Esophagus muscularis mucosa (tissue), 3 donors: ENCODE data around the gene ALG11.

Experiments
- CTCF ChIP-seq, 3 experiments: fragments of 200-600 bp in 2 of 3; fragments of 450-650 bp in 1 of 3; sonication (generic) in 2 of 3; IDR thresholded peaks; one replicate each; pipeline ENCODE4 v1.5.1; 2017 to 2019; ENCODE audit warnings: antibody characterized with exemption in 3 of 3, mild to moderate bottlenecking in 2 of 3, moderate library complexity in 1 of 3
- POLR2A ChIP-seq: fragments of 450-650 bp; IDR thresholded peaks from one replicate; pipeline ENCODE4 v1.6.1; 2017; ENCODE audit warnings: antibody characterized with exemption, moderate library complexity, mild to moderate bottlenecking, low read depth

GRCh38 chr13:52024481-52024880 is 12.3 kb downstream of the ALG11 start, which contains the start of gene UTP14C:
- TF ChIP-seq CTCF (IDR thresholded peaks at IDR 0.05): no peak
- TF ChIP-seq POLR2A: no peak
